HG02642 (cell line): Measurements from ENCODE around the gene NEK11.
"Not testable (repeated sequence)": the region's sequence is repeated elsewhere in the genome, so short reads cannot be mapped to it uniquely, and the experiment has no call there.

Source experiments
- ATAC-seq: cut with Tn5 transposase; IDR thresholded peaks from one replicate; pipeline ENCODE4 v1.9.1; 2021; ENCODE audit warnings: mild to moderate bottlenecking; ENCODE audit not compliant: unreplicated experiment, poor library complexity

The NEK11 gene

DNA sequence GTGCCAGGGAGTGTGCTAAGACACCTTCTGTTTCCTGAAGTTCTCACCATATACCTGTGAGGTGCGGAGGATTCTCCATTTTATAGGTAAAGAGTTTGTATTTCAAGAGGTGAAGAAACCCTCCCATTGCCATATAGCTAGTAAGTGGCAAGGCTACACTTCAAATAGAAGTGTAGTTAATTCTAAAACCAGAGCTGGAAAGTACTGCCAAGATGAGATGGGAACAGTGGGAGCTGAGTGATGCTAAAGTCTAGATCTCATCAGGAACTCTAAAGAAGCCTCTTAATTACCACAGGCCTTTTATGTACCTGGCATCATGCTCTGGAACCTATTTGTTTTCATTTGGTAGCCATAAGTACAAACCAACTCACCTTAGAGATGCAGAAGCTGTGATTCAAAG lies 256.3 kb downstream of the NEK11 start:
- ATAC-seq: no peak

DNA sequence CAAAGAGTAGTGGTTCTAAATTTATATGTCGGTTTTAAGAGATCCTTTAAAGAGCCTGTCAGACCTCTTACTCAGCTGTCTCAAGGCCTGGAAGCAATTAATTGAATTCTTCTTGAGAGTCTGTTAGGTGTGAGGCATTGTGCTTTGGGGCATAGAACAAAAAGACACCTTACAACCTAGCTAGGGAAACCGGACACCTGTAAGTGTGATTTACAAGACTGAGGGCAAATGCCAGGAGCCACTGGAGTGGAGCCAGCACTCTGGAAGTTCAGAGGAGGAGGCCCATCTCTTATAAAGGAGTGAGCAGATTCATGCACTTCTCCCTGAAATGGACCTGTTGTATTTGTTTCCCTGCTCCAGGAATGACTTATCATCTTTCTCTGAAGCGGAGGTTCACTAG lies 257.2 kb downstream of the NEK11 start:
- no peak for ATAC-seq

- no peak for ATAC-seq
Observed at GRCh38 chr3:131284302-131284701, 257.6 kb downstream of the NEK11 start.

- no peak for ATAC-seq
Observed at GRCh38 chr3:131285456-131285855, 258.8 kb downstream of the NEK11 start.

DNA sequence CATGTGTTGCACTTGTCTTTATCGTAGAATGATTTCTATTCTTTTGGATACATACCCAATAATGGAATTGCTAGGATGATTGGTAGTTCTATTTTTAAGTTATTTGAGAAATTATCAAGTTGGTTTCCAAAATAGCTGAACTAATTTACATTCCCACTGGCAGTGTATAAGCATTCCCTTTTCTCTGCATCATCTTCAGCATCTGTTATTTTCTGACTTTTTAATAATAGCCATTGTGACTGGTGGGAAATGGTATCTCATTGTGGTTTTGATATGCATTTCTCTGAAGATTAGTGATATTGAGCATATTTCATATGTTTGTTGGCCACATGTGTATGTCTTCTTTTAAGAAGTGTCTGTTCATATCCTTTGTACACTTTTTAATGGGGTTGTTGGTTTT lies 273.2 kb downstream of the NEK11 start:
- no peak for ATAC-seq

DNA sequence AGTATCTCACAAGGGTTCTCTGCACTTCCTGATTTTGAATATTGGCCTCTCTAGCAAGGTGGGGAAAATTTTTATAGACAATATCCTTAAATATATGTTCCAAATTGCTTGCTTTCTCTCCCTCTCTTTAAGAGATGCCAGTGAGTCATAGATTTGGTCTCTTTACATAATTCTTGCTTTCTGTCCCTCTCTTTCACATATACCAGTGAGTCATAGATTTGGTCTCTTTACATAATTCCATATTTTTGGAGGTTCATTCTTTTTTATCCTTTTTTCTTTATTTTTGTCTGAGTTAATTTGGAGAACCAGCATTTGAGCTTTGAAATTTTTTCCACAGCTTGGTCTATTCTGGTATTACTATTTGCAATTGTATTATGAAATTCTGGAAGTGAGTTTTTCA lies 277.2 kb downstream of the NEK11 start:
- ATAC-seq: no peak

DNA sequence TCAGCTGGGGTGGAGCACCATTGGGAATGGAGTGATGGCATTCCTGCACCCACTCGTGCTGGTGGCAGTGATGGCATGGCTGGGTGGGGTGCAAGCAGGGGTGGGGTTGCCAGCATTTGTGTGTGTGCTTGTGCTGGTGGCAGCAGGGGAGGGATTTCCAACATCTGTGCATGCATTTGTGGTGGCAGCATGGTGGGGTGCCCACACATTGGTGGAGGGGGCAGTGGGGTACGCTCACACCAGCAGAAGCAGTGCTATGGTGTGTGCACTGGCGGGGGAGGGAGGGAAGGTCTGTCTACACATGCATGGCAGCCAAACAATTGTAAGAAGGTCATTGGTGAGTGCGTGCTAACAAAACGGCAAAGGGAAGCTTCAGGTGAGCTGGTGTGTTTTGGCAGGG lies 278.2 kb downstream of the NEK11 start:
- no peak for ATAC-seq

DNA sequence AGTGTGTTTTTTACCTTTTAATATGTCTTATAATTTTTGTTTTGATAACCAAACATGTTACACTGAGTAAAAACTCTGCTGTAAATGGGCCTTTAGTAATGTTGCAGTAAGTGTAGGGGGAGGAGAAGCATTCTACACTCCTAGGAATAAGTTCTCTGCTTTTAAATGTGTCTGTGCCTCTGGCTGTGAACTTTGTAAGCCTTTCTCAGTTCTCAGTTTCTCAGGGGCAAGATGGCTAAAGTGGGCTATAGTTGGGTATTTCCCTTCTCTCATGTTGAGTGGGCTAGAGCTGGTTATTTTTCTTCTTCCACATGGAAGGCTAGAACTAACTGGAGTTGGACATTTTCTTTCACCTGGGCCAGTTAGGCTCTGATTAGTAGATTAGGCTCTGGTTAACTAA lies 279.6 kb downstream of the NEK11 start:
- no peak for ATAC-seq

- ATAC-seq: no peak
Observed at GRCh38 chr3:131314318-131314717, 287.6 kb downstream of the NEK11 start.

DNA sequence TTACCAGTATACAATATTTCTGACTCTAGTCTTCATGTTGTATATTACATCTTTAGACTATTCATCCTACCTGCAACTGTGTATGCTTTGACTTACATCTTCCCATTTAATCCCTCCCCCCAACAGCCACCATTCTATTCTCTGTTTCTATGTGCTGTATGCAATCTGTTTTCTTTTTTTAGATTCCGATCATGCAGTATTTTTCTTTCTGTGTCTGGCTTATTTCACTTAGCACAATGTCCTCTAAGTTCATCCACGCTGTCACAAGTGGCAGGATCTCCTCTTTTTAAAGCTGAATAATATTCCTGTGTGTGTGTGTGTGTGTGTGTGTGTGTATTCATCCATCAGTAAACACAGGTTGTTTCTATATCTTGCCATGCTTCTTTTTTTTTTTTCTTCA lies 288.5 kb downstream of the NEK11 start:
- no peak for ATAC-seq

- no peak for ATAC-seq
Observed at GRCh38 chr3:131317667-131318066, 291.0 kb downstream of the NEK11 start.

DNA sequence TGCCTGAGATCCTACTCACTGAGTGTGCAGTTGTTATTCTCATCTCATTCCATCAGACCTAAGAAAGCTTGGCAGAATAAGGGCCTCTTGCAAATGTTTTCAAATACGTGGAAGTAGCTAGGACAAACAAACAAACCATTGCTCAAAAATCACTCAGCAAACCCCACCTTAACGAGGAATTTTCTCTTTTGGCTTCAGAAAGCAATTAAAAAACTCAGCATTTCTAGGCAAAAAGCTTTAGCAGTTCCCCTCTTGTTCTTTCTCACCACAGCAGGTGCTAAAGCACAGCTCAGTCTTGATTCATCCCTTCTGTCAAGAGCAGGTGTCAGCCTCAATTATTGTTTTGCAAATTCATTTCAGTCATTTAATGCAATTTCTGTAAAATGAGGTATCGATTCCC lies 296.3 kb downstream of the NEK11 start:
- ATAC-seq: no peak

DNA sequence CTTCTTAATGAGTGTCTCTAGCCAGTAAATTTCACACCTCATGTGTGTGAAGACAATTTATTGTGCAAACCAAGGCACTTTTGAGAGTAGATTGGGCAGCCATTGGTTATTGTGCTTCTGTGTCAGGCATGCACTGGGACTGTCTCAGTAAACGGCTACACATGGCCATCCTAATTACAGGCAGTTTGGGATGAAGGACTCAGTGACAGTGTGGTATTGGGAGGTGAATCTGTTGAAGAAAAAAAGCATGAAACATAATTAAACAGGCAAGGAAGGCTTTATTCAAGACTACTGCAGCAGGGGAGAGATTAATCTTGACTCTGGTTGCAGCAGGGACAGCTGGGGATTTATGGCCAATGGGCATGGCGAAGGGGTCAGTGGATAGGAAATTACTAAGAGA lies 297.1 kb downstream of the NEK11 start:
- ATAC-seq: no peak

GRCh38 chr3:131324923-131325322 lies 298.2 kb downstream of the NEK11 start:
- ATAC-seq: no peak

DNA sequence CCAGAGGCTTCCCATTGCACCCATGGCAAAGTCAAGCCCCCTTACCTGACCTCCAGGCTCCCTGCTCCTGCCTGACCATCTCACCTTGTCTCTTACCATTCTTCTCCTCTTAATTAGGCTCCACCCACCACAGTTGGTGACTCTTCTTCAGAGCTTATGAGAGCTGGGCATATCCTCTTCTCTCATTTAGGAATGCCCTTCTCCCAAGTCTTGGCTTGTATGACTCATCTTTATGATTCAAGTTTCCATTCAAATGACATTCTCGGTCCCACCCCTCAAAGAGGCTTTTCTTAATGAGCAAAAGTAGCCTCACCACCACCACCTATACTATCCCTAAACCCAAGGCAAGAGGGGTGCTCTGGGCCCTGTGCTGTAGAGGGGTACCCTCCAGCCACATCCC lies 299.6 kb downstream of the NEK11 start:
- ATAC-seq: no peak

- no peak for ATAC-seq
Observed at GRCh38 chr3:131328721-131329120, 302.0 kb downstream of the NEK11 start.

GRCh38 chr3:131329774-131330173 lies 303.1 kb downstream of the NEK11 start:
- peak; percentile 56 for ATAC-seq

GRCh38 chr3:131331456-131332085 lies 304.9 kb downstream of the NEK11 start:
- ATAC-seq: not testable (repeated sequence)

- ATAC-seq: no peak
Observed at GRCh38 chr3:131338948-131339640, 312.4 kb downstream of the NEK11 start.

DNA sequence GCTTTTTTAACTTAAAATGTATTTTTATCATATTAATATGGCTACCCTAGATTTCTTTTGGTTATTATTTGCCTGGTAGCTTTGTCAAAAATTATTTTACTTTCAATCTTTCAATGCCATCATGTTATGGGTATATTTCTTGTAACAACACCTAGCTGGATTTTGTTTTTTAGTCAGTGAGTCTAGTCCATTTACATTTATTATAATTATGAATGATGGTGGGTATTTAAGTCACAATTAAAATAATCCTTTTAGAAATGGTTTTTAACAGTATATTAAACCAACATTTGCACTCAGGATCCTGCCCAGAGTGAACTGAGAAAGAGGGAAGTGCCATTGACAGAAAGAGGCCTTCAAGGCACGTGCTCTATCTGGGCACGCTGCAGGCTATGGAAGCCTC lies 315.1 kb downstream of the NEK11 start:
- ATAC-seq: no peak

DNA sequence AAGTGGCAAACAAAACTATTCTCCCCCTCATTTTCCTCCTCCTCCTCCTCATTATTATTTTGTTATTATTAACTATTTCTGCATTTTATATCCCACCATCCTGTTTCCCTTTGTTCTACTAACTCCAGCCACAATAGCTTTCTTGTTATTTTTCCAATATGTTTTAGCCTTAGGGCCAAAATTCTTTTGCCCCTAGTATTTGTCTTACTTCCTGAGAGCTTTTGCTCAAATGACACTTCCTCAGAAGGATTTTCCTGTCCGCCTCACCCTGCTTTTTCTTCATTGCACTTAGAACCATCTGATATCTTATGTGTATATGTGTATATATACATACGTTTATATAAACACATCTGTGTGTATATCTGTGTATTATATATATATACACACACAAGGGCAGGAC lies 322.2 kb downstream of the NEK11 start:
- no peak for ATAC-seq

DNA sequence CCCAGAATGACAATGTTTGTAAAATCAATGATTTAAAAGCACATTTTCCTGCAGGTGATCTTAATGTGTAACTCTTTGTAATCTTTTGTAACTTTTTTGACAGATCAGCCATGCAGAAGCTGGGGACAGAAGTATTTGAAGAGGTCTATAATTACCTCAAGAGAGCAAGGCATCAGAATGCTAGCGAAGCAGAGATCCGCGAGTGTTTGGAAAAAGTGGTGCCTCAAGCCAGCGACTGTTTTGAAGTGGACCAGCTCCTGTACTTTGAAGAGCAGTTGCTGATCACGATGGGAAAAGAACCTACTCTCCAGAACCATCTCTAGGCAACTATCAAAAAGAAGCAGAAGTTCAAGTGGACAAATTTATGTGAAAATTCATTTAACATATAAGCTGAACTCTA lies 322.8 kb downstream of the NEK11 start:
- ATAC-seq: no peak
